GM21786 (cell line): ENCODE results near the gene EDN2.

ENCODE experiments used
- ATAC-seq: cut with Tn5 transposase; IDR thresholded peaks from one replicate; pipeline ENCODE4 v1.9.1; 2021; ENCODE audit not compliant: unreplicated experiment

EDN2 gene

GRCh38 chr1:41484402-41485241, at the start of gene EDN2:
Gene EDN2, minus strand, starts transcription at chr1:41484683. Its CDS starts 82 bp downstream, at chr1:41484601.
- no peak for ATAC-seq

- no peak for ATAC-seq
These were observed 49.2 kb upstream of the EDN2 start for GRCh38 chr1:41533731-41534080.

DNA sequence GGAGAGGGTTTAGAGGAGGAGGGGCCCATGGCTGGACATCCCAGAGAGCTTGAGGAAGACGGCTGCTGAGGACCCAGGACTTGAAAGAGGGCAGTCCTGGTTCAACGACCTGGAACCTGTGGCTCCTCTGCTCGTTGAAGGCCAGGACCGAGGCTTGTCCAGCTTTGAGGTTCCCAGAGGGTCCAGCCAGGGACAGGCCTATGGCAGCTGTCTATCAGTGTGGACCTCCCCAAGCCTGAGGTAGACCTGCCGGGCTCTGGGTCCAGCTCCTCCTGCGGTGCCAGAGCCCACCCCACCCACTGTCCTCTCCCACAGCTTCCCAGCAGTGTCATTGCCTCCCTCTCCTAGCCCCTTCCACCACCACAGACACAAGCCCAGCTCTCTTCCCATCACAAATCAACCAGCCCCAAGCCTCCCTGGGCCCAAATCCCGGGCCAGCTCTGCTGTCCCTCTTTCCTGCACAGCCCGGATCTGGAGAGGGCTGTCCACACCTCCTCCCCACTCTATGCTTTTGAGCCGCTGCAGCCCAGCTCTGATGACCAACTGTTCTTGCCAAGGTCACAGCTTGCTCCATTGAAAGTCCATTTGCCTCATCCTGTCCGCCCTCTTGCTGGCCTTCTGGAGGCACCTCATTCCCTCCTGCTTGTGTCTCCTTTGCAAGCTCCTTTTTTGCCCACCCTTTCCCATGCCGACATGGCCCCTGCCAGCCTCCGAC, 48.7 kb upstream of the EDN2 start:
- no peak for ATAC-seq

DNA sequence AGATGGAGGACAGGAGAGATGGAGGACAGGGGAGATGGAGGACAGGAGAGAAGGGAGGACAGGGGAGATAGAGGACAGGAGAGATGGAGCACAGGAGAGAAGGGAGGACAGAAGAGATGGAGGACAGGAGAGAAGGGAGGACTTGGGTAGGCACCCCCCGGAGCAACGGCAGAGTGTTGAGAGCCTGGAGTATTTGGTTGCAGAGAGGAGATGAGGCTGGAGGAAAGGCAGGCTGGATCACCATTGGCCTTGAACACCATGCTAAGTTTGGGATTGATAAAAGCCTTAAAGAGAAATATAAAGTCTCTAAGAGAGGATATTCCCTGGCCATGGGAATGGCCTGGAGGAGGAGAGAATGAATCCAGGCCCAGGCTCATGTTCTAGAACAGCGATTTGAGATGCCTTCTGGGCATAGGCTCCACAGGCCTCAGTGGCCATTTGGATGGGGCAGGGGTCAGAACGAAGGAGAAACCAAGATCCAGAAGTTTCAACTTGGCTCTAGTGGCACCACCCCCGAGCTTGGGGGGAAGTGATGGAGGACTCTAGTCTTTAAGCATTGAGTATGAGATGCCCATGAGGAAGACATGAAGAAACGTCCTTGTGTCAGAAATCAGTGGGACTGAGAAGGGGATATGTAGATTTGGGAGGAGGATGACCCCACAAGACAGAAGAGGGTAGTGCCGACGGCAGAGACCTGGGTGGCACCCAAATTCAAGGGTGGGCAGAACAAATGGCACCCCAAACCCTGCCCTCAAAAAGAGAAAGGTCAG, 47.9 kb upstream of the EDN2 start:
- no peak for ATAC-seq

DNA sequence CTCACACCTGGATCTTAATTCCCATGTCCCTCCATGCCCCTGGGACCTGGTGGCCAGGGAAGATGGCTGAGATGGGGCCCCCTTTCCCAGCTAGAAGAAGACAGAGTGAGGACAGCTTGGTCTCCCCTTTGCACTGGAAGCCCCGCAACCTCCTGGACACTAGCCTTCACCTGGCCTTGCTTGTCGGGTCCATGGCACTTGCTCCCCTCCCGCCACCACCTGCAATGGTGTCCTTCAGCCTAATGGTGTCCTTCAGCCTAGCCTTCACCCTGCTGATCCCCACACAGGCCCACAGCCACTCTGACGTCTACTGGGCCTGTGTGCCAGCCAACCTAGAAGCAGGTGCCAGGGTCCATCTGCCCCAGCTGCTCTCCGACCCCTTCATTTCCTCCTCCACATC, 45.9 kb upstream of the EDN2 start:
- ATAC-seq, result no peak

- ATAC-seq, result no peak
These were observed 45.3 kb upstream of the EDN2 start for GRCh38 chr1:41529621-41530395.

- ATAC-seq, result no peak
These were observed 44.5 kb upstream of the EDN2 start for GRCh38 chr1:41528726-41529605.

- no peak for ATAC-seq
These were observed 43.6 kb upstream of the EDN2 start for GRCh38 chr1:41528106-41528505.

- no peak for ATAC-seq
These were observed 42.6 kb upstream of the EDN2 start for GRCh38 chr1:41526956-41527561.

DNA sequence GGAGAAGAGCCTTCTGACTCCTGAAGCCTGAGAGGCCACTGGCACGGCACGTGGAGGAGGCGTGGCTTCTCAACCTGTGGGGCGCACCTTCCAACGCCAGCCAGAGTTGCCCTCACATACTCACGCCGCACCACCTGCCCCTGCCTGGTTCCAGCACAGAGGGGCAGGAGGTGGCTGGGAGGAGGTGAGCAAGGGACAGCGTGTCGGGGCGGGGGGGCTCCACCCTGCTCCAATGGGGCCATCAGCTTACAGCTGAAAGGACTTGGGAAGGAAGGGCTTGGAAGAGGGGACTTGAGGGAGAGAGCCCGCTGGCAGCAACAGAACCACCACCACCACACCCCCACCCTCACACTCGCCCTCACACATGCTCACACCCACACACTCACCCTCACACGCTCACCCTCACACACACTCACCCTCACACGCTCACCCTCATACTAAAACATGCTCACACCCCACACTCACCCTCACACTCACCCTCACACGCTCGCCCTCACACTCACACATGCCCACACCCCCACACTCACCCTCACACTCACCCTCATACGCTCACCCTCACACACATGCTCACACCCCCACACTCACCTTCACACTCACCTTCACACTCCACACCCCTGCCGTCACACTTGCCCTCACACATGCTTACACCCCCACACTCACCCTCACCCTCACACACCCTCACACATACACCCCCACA, 41.6 kb upstream of the EDN2 start:
- no peak for ATAC-seq

DNA sequence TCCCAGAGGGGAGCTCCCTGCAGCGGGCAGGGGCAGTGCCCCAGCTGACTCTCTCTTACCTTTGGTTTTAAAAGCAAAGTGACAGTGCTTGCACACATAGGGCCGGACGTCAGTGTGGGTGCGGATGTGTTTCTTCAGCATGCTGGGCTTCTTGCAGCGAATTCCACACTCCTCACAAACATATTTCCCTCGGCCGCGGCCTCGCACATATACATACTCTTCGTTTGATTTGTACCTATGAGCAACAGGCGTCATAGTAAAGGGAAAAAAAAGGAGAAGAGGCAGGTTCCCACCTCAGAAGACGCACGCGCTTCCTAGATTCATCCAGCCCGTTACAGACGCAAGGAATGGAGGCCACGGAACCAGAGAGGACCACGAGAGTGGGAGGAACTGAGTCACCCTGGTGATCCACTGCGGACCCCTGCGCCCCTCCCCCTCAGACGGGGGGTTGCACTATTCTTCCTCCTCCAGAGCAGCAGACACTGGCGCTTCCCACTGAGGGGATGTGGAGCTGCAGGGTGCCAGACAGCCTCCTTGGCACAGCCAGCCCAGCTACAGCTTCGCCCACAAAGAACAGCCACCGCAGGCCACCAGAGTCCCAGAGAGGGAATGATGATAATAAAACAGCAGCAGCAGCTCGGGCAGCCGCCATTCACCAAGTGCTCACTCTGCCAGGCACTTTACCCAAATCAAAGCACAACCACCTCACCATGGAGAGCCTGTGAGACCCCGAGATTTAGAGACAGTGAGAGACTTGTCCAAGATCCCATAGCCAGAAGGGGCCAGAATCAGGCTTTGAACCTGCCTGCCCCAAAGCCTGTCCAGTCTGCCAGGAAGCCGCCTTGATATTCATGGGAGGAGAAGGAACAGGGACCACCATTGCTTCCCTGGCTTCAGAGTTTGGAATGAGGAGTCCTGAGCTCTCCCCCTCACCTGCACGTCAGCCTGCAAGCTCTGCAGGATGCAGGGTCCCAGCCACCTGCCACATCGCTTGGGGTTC, 40.5 kb upstream of the EDN2 start:
- ATAC-seq, result no peak

DNA sequence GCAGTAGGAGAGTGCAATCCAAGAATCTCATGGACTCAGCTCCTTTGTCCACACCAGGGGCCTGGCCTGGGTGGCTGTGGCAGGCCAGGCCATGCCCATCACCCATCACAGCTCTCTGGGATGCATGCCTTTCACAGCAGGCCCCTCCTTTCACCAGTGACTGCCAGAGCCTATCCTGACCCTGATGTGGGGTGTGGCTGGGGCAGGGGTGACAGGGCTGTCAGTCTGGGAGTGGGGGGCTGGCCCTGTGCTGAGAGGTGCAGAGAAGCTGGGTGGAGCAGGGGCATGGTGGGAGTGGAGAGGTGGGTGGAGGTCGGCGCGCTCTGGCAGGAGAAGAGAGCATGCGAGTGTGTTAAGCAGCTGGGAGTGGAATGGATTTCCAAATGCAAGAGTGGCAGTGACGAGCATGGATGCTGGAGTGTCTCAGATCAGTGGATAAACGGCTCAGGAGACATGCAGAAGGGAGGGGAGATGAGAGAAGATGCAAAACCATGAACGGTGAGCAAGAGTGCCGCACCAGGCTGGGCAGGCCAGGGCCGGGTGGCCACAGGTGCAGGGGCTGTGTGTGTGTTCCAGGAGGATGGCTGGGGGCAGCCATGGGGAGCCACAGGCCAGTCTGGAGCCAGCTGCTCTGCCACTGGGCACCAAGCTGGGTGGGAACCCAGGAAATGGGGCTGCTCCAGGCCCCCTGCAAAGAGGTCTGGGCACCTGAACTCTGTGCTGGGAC, 39.6 kb upstream of the EDN2 start:
- no peak for ATAC-seq

GRCh38 chr1:41523071-41523470, 38.6 kb upstream of the EDN2 start:
- no peak for ATAC-seq

- ATAC-seq, result no peak
These were observed 37.3 kb upstream of the EDN2 start for GRCh38 chr1:41521766-41522165.

- no peak for ATAC-seq
These were observed 36.7 kb upstream of the EDN2 start for GRCh38 chr1:41520951-41521752.

DNA sequence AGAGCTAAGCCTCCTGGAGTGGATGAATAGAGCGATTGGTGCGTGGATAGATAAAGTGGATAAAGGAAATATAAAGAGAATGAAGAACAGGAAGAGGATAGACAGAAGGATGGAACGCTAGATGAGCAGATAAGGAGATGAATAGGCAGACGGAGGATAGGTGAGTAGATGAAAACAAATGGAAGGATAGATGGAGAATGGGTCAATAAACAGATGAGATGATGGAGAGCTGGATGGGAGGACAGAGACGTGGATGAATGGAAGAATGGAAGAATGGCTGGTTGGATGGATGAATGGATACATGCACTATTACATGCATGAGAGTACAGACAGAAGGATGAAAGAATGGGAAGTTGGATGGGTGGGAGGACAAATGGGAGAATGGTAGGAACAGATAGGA, 35.2 kb upstream of the EDN2 start:
- ATAC-seq, result no peak
